Suprapubic skin (tissue), 4 donors: ENCODE results near the gene SEPTIN8. TPM values are rescaled to one million over a fixed set of nuclear protein-coding genes. Genes with fewer than 3 reads are reported as not detected.
A peak's percentile ranks its signal among the peaks of the same experiment; 100 is the strongest.

Source experiments
- DNase-seq, 2 donors: peaks; one replicate each; pipeline ENCODE4 v3.0.0-alpha.2; 2019; ENCODE audit warnings: low spot score in 2 of 2
- H3K27ac ChIP-seq: fragments of 200-600 bp; sonication (generic); one replicate; pipeline ENCODE4 v1.5.1; 2019
- H3K27me3 ChIP-seq: fragments of 200-600 bp; sonication (generic); one replicate; pipeline ENCODE4 v1.5.1; 2019
- H3K36me3 ChIP-seq: fragments of 200-600 bp; sonication (generic); one replicate; pipeline ENCODE4 v1.5.1; 2019
- H3K4me1 ChIP-seq: fragments of 200-600 bp; sonication (generic); one replicate; pipeline ENCODE4 v1.5.1; 2019
- H3K4me3 ChIP-seq: fragments of 200-600 bp; sonication (generic); one replicate; pipeline ENCODE4 v1.5.1; 2019; ENCODE audit warnings: mild to moderate bottlenecking
- H3K9me3 ChIP-seq: fragments of 200-600 bp; sonication (generic); one replicate; pipeline ENCODE4 v1.5.1; 2019
- EP300 ChIP-seq: sonication (generic); formaldehyde crosslinking; IDR thresholded peaks from one replicate; pipeline ENCODE4 v1.6.1; 2017; ENCODE audit warnings: antibody characterized with exemption
- POLR2A ChIP-seq, 2 donors: fragments of 450-650 bp; IDR thresholded peaks; one replicate each; pipeline ENCODE4 v1.6.1; 2017; ENCODE audit warnings: antibody characterized with exemption in 2 of 2, mild to moderate bottlenecking in 2 of 2, moderate library complexity in 2 of 2
- POLR2AphosphoS5 ChIP-seq, 3 donors: sonication (generic); formaldehyde crosslinking; IDR thresholded peaks; one replicate each; pipeline ENCODE4 v1.6.1; 2017; ENCODE audit warnings: antibody characterized with exemption in 3 of 3
- WGBS: methylation state at CpG from one replicate; pipeline ENCODE4 v1.1.5; 2018; 5-methylcytosine and 5-hydroxymethylcytosine counted together
- total RNA-seq, 4 donors: library from RNA; depleted of rRNA; stranded (reverse); fragments of >200 nt; gene quantifications; one replicate each; pipeline ENCODE4 v1.1.0, GENCODE V29; 2016
- TF ChIP-seq, protein P1 (sequence below), 2 donors: fragments of 200-600 bp in 1 of 2; fragments of 450-650 bp in 1 of 2; sonication (generic) in 1 of 2; IDR thresholded peaks; one replicate each; pipeline ENCODE4 v1.5.1; 2016 to 2019; ENCODE audit warnings: antibody characterized with exemption in 2 of 2, mild to moderate bottlenecking in 1 of 2, moderate library complexity in 1 of 2

Gene SEPTIN8
- total RNA-seq, 4 donors from 2014 or later: 75.9 to 85.0 (median 80.8) TPM

DNA sequence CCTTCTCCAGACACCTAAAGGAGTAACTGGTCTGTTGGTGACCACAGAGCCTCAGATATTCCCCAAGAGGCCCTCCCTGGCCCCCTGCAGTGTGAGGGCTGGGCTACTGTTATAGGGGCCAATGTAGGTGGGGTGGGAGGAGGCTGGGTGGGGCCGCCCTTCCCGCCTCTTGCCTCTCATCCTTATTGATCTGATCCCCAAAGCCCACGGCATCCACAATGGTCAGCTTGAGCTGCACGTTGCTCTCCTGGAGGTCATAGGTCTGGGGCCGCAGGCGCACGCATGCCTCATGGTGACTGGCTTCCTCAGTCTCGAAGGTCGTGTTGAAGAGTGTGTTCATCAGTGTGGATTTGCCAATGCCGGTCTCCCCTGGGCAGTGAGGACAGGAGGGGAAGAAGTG, 13.0 kb downstream of the SEPTIN8 start:
- DNase-seq: peak in 1 of 2 donors; percentile 38
- WGBS: no CpG with 5 or more reads among the region's 10 CpGs
- Histone ChIP-seq H3K27me3 (no peaks in the 10 kb centered on the region), H3K9me3 (no peaks in the 10 kb centered on the region), H3K36me3 (peaks cover 64% of the 10 kb centered on the region), H3K4me1 (peaks cover 35% of the 10 kb centered on the region), H3K4me3 (no peak overlapping the region), H3K27ac (no peak overlapping the region)
- no peak for TF ChIP-seq EP300
- TF ChIP-seq POLR2AphosphoS5 (IDR thresholded peaks at IDR 0.05): no peak
- TF ChIP-seq POLR2A (IDR thresholded peaks at IDR 0.05): no peak

DNA sequence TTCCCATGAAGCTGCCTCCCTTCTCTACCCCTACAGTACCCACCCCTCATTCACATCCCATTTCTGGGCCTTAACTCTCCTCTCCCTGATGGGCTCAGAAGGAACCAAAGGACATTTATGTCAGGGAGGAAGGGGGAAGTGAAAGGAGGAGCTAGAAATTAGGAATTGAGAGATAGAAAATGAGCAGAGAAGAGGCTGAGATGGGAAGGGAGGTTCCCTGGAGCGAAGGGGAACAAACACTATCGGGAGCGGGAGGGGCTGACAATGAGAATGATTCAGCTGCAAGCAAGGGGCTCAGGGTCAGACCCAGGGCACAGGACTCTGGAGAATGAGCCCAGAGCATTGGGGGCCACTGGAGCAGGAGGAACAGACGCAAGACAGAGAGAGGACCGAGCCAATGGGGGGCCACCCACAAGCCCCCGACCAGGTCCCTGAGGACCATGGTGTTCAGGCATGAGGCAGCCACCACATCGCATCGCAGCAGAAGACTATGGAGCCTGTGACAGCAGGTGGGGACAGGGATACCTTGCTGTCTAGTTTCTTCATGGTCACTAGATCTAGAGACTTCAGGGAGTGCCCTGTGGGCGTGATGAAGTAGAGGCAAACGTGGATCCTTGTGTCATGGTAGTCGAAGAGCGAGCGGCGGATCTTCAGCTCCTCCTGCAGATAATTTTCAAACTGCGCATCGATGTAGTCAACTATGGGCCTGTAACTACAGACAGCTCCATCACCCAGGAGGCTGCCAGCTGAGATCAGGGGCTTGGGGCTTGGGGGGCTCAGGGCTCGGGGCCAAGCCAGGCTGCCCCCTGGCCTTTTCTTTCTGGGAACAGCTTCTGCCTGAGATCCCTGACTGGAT, 13.6 kb downstream of the SEPTIN8 start:
- Histone ChIP-seq H3K27me3 (no peaks in the 10 kb centered on the region), H3K9me3 (no peaks in the 10 kb centered on the region), H3K27ac (no peak overlapping the region), H3K4me1 (peaks cover 32% of the 10 kb centered on the region), H3K4me3 (no peak overlapping the region), H3K36me3 (peaks cover 71% of the 10 kb centered on the region)
- peak in 1 of 2 donors; percentile 56 for DNase-seq
- TF ChIP-seq EP300 (no peak), POLR2AphosphoS5 (IDR thresholded peaks at IDR 0.05) (no peak), POLR2A (IDR thresholded peaks at IDR 0.05) (no peak)
- TF ChIP-seq, protein P1, sequence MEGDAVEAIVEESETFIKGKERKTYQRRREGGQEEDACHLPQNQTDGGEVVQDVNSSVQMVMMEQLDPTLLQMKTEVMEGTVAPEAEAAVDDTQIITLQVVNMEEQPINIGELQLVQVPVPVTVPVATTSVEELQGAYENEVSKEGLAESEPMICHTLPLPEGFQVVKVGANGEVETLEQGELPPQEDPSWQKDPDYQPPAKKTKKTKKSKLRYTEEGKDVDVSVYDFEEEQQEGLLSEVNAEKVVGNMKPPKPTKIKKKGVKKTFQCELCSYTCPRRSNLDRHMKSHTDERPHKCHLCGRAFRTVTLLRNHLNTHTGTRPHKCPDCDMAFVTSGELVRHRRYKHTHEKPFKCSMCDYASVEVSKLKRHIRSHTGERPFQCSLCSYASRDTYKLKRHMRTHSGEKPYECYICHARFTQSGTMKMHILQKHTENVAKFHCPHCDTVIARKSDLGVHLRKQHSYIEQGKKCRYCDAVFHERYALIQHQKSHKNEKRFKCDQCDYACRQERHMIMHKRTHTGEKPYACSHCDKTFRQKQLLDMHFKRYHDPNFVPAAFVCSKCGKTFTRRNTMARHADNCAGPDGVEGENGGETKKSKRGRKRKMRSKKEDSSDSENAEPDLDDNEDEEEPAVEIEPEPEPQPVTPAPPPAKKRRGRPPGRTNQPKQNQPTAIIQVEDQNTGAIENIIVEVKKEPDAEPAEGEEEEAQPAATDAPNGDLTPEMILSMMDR (IDR thresholded peaks at IDR 0.05): no peak
- 92% methylated on average over 17 of the region's 17 CpGs for WGBS

DNA sequence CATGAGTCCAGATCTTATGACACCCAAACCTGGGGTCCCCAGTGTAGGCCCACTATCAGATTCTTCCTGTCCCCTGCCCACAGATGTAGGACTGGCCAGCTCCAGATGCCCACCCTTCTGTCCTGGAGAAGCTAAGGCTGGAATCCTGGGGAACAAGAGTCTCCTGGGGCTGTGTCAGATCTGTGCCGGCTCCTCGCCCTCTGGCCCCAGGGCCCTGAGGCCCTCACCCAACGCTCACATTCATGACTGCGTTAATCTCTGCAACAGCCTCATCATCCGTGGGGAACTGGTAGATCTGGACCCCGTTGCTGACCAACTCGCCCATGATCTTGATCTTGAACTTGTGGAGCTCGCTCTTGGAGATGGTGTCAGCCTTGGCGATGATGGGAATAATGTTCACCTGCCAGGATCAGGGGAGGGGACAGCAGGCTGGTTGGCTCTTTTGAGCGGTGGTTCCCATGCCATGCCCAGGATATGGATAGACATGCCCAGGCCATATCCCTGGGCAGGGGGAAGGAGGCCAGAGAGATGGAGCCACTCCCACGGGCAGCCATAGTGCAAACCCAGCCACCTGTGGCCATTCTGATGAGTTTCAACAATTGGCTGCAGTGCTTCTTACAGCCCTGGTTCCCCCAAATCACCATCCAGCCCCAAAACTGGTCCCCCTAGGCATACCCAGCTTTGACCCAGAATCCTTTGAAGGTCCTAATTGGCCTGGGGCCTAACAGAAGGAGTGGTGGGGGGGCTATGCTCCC, 14.6 kb downstream of the SEPTIN8 start:
- no peaks in the 10 kb centered on the region for H3K9me3 ChIP-seq
- peak in 1 of 2 donors; percentile 60 for DNase-seq
- peaks cover 80% of the 10 kb centered on the region for H3K36me3 ChIP-seq
- WGBS: 86% methylated on average over 11 of the region's 11 CpGs
- H3K27me3 ChIP-seq: no peaks in the 10 kb centered on the region
- TF ChIP-seq EP300: no peak
- no peak for TF ChIP-seq POLR2A (IDR thresholded peaks at IDR 0.05)
- no peak for TF ChIP-seq POLR2AphosphoS5 (IDR thresholded peaks at IDR 0.05)
- TF ChIP-seq, protein P1 (IDR thresholded peaks at IDR 0.05): no peak
- H3K27ac ChIP-seq: no peak overlapping the region
- no peak overlapping the region for H3K4me3 ChIP-seq
- peaks cover 22% of the 10 kb centered on the region for H3K4me1 ChIP-seq

DNA sequence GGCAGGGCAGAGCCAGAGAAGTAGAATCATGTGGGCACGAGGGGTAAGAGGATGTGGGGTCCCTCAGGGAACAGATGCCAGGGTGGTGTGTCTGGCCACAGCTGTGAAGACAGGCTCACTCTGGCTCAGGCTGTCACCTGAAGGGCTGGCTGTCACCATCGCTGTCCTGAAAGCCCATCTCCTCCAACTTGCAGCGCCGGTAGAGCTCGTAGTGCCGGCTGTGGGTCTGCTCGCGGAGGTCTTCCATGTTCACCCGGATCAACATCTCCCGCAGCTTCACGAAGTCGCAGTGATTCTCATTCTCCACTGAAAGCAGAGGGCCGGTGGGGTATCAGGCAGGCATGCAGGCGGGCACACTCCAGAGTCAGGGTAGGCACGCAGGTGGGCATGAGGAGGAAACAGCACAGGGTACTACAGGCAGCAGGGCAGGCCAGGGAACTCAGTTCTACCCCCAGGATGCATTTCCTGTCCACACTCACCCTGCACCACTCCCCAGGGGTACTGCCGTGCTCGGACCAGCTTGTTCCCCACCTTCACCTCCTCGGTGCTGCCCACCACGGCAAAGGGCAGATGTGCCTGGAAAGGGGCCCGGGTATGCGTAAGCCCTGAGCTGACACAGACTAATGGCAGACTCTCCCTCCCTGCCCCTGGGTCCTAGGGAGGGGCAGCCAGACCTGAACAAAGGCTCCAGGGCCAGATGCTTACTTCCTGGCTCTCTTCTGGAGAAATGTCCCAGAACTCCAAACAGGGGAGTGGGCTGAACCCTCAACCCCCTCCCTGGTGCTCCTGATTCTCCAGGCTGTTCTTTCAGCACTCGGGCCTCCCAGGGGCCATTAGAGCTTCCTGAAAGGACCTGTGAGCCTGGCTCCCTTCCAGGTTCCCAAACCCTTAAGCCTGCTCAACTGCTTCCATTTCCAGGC, 15.5 kb downstream of the SEPTIN8 start:
- Histone ChIP-seq H3K27me3 (no peaks in the 10 kb centered on the region), H3K4me3 (no peak overlapping the region), H3K4me1 (peaks cover 14% of the 10 kb centered on the region), H3K27ac (no peak overlapping the region), H3K36me3 (peaks cover 85% of the 10 kb centered on the region), H3K9me3 (no peaks in the 10 kb centered on the region)
- whole genome bisulfite sequencing: 85% methylated on average over 9 of the region's 22 CpGs
- TF ChIP-seq EP300 (no peak), POLR2AphosphoS5 (IDR thresholded peaks at IDR 0.05) (no peak), POLR2A (IDR thresholded peaks at IDR 0.05) (no peak)
- TF ChIP-seq, protein P1 (IDR thresholded peaks at IDR 0.05): no peak
- DNase-seq: peak in 1 of 2 donors; percentile 69

DNA sequence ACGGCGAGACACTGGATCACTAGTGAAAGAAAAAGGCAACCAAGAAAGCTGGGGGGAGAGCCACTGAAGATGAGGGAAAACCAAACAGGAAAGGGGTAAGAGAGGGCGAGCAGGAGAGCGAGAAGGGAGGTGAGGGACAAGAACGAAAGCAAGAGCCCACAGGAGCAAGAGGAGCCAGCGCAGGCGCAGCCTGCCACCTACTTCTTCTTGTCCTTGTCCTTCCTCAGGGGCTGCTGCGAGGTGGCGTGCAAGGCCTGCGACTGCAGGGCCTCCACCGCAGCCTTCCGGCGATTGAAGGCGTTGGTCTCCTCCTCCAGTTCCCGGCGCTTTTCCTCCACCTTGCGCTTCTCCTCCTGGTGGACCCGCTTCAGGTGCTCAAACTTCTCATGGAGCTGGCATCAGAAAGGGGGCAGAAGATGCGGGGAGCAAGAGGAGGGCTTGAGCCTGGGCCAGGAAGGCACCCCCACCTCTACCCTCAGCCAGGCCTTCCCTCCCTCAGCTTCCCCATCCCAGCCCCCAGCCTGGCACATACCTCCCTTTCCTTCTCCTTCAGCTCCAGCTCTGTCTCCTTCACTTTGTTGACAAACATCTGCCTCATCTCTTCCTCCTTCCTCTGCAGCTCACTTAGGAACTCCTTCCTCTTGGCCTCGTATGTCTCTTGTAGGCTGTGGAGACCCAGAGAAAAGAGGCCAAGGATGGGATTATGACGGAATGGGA, 16.3 kb downstream of the SEPTIN8 start:
- Histone ChIP-seq H3K27ac (no peak overlapping the region), H3K4me3 (no peak overlapping the region), H3K27me3 (no peaks in the 10 kb centered on the region), H3K4me1 (peaks cover 8% of the 10 kb centered on the region), H3K36me3 (peaks cover 86% of the 10 kb centered on the region), H3K9me3 (no peaks in the 10 kb centered on the region)
- peak in 1 of 2 donors; percentile 64 for DNase-seq
- no peak for TF ChIP-seq EP300
- TF ChIP-seq POLR2AphosphoS5 (IDR thresholded peaks at IDR 0.05): no peak
- TF ChIP-seq, protein P1 (IDR thresholded peaks at IDR 0.05): no peak
- TF ChIP-seq POLR2A (IDR thresholded peaks at IDR 0.05): no peak
- WGBS: 97% methylated on average over 21 of the region's 21 CpGs
